Right cardiac atrium (tissue), 5 donors: Measurements from ENCODE around the gene WWOX. TPM values are rescaled to one million over a fixed set of nuclear protein-coding genes. Genes with fewer than 3 reads are reported as not detected.

ENCODE experiments used
- ATAC-seq, 2 donors: fragments of 200-7000 bp; cut with Tn5 transposase; one replicate each; pipeline versions ENCODE4 v1.8.0 to v1.9.1; 2020; ENCODE audit warnings: moderate library complexity in 2 of 2, mild to moderate bottlenecking in 1 of 2
- DNase-seq, 3 donors: peaks; one replicate each; pipeline ENCODE4 v3.0.0-alpha.2; 2020
- H3K27ac ChIP-seq: one replicate; pipeline ENCODE4 v1.5.1; 2013; ENCODE audit warnings: mild to moderate bottlenecking, low read length, control low read depth, moderate library complexity
- H3K27me3 ChIP-seq: one replicate; pipeline ENCODE4 v1.6.1; 2013; ENCODE audit not compliant: control insufficient read depth, insufficient read depth
- H3K4me1 ChIP-seq: one replicate; pipeline ENCODE4 v1.6.1; 2013; ENCODE audit warnings: low read length; ENCODE audit not compliant: control insufficient read depth, insufficient read depth
- H3K4me3 ChIP-seq: one replicate; pipeline ENCODE4 v1.5.1; 2013; ENCODE audit warnings: low read length, control low read depth
- H3K9me3 ChIP-seq: one replicate; pipeline ENCODE4 v1.6.1; 2013; ENCODE audit warnings: low read length; ENCODE audit not compliant: control insufficient read depth
- WGBS: extraction: QIAGEN DNeasy Blood & Tissue Kit; methylation state at CpG from one replicate; pipeline ENCODE4 v1.1.7; 2013; 5-methylcytosine and 5-hydroxymethylcytosine counted together
- intact Hi-C, 4 donors: fragments of 100-400 bp; cut with DNase I; formaldehyde crosslinking; loops; one replicate each; pipeline versions ENCODE4 v1.11.0 to v1.14.0; 2022 to 2023
- polyA plus RNA-seq: library from polyadenylated mRNA; stranded (reverse); fragments of 200-250 nt; gene quantifications from one replicate; pipeline ENCODE4 v1.2.3, GENCODE V29; 2013
- total RNA-seq, 4 donors: library from RNA; stranded (reverse); fragmentation: NEBNext Ultra II Directional; extraction: Animal tissue kit (Norgen Biotek cat#: 25700); gene quantifications; one replicate each; pipeline ENCODE4 v1.2.1, GENCODE V29; 2021
- donor health status: healthy with polysubstance abuse.
- donor health status: DM: no; HTN: yes; CAD: no.
- donor health status: DM: no; HTN: no; CAD: no.
- donor health status: DM: no; HTN: yes; CAD: no; lungs with severe emphysema.
- donor health status: DM: yes; HTN: yes; CAD: no.

Gene WWOX
- total and polyA plus RNA-seq, 5 donors: 6.0 to 14.9 (median 13.1) TPM

GRCh38 chr16:78228704-78229103, 129.2 kb downstream of the WWOX start:
- H3K4me1 ChIP-seq: no peaks in the 10 kb centered on the region
- intact Hi-C loops: no loop called here

DNA sequence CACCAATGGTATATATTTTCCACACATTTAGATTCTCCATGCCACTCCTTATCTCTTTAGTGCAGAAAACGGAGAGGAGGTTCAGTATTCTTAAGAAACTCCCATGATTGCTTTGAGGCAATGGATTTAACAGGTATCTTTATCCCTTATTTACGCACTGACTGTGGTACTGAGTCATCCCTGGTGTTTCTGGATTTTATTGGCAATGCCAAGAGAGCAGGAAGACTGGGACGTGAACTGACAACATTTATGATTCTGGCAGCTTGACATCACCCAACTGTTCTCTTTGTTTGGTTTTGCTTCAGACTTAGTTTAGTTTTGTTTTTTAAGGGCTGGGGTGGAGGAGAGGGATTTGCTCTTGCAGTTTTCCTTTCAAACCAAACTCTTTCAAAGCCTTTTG, 131.4 kb downstream of the WWOX start:
- H3K27me3 ChIP-seq: no peaks in the 10 kb centered on the region
- DNase-seq: no peak
- no peak overlapping the region for H3K27ac ChIP-seq
- no peaks in the 10 kb centered on the region for H3K9me3 ChIP-seq
- no peak overlapping the region for H3K4me3 ChIP-seq
- 58% methylated on average over 3 of the region's 3 CpGs for WGBS
- no peak for ATAC-seq
- H3K4me1 ChIP-seq: no peaks in the 10 kb centered on the region
- intact Hi-C loops: loop anchor here in 2 of 4 donors (10.0 kb wide), 1 partner anchor 106 kb away; no protein-coding TSS in a partner anchor

More at GRCh38 chr16:78228704-78229103, 129.2 kb downstream of the WWOX start:
- no peaks in the 10 kb centered on the region for H3K9me3 ChIP-seq
- WGBS: 78% methylated on average over 4 of the region's 4 CpGs
- ATAC-seq (no peak), DNase-seq (no peak)
- H3K27ac ChIP-seq: no peak overlapping the region
- no peaks in the 10 kb centered on the region for H3K27me3 ChIP-seq
- H3K4me3 ChIP-seq: no peak overlapping the region

DNA sequence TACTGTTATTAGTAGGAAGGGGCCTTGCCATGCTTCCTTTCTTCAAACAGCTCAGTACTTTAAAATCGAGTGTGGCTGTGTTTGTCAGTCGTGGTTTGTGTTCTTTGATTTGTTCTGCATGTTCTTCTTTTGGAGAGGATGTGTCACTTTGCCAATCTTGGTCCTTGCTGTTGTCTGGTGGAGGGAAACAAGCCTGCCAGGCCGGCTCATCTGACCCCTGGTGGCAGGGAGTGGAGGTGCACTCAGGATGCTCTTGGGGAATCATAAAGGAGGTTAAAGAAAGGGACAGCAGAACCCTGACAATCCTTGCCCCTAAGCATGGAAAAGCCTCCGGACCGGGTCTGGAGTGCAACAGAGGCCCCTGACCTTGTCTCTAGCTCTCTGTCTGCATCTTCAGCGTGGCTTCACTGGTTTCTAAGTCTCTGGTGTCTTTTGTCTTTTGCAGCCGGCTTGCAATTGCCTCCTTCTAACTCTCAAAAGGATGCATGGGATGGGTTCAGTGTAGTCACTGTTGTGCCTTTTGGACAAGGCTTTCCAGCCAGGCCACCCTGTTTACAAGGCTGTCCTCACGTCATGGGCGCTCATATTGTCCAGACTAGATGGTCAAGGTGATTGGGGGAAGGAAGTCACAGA, 135.8 kb downstream of the WWOX start:
- intact Hi-C loops: loop anchor here (5.0 to 10.0 kb wide), 3 partner anchors 108 to 113 kb away; no protein-coding TSS in a partner anchor
- 50% methylated on average over 9 of the region's 9 CpGs for WGBS

GRCh38 chr16:78235876-78236275, 136.4 kb downstream of the WWOX start:
- no peak overlapping the region for H3K27ac ChIP-seq
- H3K4me3 ChIP-seq: no peak overlapping the region
- peaks cover 2% of the 10 kb centered on the region for H3K4me1 ChIP-seq
- WGBS: 85% methylated on average over 4 of the region's 4 CpGs
- H3K9me3 ChIP-seq: no peaks in the 10 kb centered on the region
- no peak for ATAC-seq
- no peaks in the 10 kb centered on the region for H3K27me3 ChIP-seq
- DNase-seq: no peak
- intact Hi-C loops: loop anchor here (5.0 to 10.0 kb wide), 3 partner anchors 109 to 114 kb away; no protein-coding TSS in a partner anchor

More for the DNA sequence above, 135.8 kb downstream of the WWOX start:
- H3K27ac ChIP-seq: no peak overlapping the region
- ATAC-seq: peak; percentile 75 to 80
- peaks cover 2% of the 10 kb centered on the region for H3K4me1 ChIP-seq
- DNase-seq: peak; percentile 51 to 84 (median 79)
- H3K27me3 ChIP-seq: no peaks in the 10 kb centered on the region
- H3K4me3 ChIP-seq: no peak overlapping the region
- H3K9me3 ChIP-seq: no peaks in the 10 kb centered on the region

DNA sequence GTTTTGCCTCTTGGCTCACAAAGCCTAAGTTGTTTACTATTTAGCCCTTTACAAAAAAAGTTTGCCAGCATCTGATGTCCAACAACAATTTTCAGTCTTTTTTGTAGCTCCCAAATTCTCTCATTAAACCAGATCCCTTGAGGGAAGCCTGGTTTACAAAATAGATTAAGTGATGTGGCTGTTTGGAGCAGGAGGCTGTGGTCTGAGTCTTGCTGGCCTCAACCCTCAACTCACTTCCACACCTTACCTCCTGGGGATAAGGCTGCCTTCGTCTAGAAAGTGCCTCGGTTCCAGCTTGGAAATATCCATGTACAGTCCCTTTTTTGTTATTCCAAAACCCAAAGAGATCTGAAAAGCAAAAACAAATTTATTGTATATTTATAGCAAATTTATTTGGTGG, 138.4 kb downstream of the WWOX start:
- Histone ChIP-seq H3K4me3 (no peak overlapping the region), H3K9me3 (no peaks in the 10 kb centered on the region), H3K27ac (no peak overlapping the region), H3K27me3 (no peaks in the 10 kb centered on the region), H3K4me1 (peaks cover 2% of the 10 kb centered on the region)
- DNase-seq (no peak), ATAC-seq (no peak)
- 48% methylated on average over 2 of the region's 2 CpGs for WGBS
- intact Hi-C loops: loop anchor here (5.0 to 10.0 kb wide), 3 partner anchors 111 to 116 kb away; no protein-coding TSS in a partner anchor

GRCh38 chr16:78240459-78241222, 141.2 kb downstream of the WWOX start:
- ATAC-seq: no peak
- Histone ChIP-seq H3K27me3 (no peaks in the 10 kb centered on the region), H3K4me3 (no peak overlapping the region), H3K27ac (no peak overlapping the region), H3K4me1 (peaks cover 2% of the 10 kb centered on the region), H3K9me3 (no peaks in the 10 kb centered on the region)
- 94% methylated on average over 13 of the region's 13 CpGs for WGBS
- no peak for DNase-seq
- intact Hi-C loops: loop anchor here in 1 of 4 donors (10.0 kb wide), 1 partner anchor 194 kb away; no protein-coding TSS in a partner anchor

DNA sequence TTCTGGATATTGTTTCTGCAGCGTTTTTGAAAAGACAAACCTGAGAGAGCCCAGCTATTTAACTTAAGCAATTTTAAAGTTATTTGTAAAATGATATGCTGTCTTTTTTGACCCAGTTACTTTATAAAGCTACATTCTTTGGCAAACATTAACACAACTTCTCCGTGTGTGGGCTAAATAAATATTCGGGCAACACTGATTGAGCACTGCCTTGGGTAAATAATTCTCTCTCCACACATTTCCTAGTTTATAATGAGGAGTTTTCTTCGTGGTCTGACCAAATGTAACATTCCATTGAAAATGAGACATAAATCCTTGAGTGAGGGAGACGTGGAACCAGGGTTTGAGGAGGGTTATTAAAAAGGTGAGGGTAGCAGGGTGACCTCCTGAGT, 142.8 kb downstream of the WWOX start:
- H3K9me3 ChIP-seq: no peaks in the 10 kb centered on the region
- H3K27ac ChIP-seq: no peak overlapping the region
- WGBS: 66% methylated on average over 5 of the region's 5 CpGs
- DNase-seq: no peak
- H3K4me3 ChIP-seq: no peak overlapping the region
- no peaks in the 10 kb centered on the region for H3K27me3 ChIP-seq
- ATAC-seq: no peak
- intact Hi-C loops: loop anchor here in 1 of 4 donors (10.0 kb wide), 1 partner anchor 193 kb away; no protein-coding TSS in a partner anchor
- H3K4me1 ChIP-seq: peaks cover 2% of the 10 kb centered on the region

- no peaks in the 10 kb centered on the region for H3K4me1 ChIP-seq
- no peaks in the 10 kb centered on the region for H3K9me3 ChIP-seq
- 85% methylated on average over 9 of the region's 9 CpGs for WGBS
- ATAC-seq (no peak), DNase-seq (no peak)
- intact Hi-C loops: loop anchor here in 1 of 4 donors (10.0 kb wide), 1 partner anchor 190 kb away; no protein-coding TSS in a partner anchor
- no peaks in the 10 kb centered on the region for H3K27me3 ChIP-seq
- no peak overlapping the region for H3K27ac ChIP-seq
- no peak overlapping the region for H3K4me3 ChIP-seq
Observed at GRCh38 chr16:78244131-78244895, 144.9 kb downstream of the WWOX start.

DNA sequence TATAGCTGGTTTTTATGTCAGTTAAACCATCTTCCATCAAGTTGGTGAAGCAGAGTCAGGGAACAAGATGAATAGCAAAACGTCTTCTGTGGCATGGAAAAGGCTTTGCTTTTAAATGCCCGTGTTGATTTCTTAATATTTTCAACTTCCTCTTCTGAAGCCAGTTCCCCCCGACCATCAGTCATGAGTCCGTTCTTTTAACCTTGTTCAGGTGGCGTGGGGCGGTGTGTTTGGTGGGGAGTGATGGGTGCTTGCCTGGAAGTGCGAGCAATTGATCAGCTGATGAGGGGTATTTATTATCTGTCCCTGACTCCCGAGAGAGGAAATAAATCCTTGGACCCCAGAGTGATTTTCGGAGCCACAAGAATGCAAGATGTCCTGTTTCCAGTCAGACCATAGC, 147.1 kb downstream of the WWOX start:
- no peak overlapping the region for H3K27ac ChIP-seq
- 82% methylated on average over 9 of the region's 9 CpGs for WGBS
- ATAC-seq: no peak
- no peaks in the 10 kb centered on the region for H3K4me1 ChIP-seq
- DNase-seq: no peak
- H3K4me3 ChIP-seq: no peak overlapping the region
- no peaks in the 10 kb centered on the region for H3K9me3 ChIP-seq
- intact Hi-C loops: loop anchor here in 1 of 4 donors (10.0 kb wide), 1 partner anchor 188 kb away; no protein-coding TSS in a partner anchor
- no peaks in the 10 kb centered on the region for H3K27me3 ChIP-seq

- intact Hi-C loops: loop anchor here in 1 of 4 donors (10.0 kb wide), 1 partner anchor 186 kb away; no protein-coding TSS in a partner anchor
- no peak for DNase-seq
- H3K27me3 ChIP-seq: no peaks in the 10 kb centered on the region
- H3K4me1 ChIP-seq: no peaks in the 10 kb centered on the region
- no peak overlapping the region for H3K4me3 ChIP-seq
- H3K9me3 ChIP-seq: no peaks in the 10 kb centered on the region
- H3K27ac ChIP-seq: no peak overlapping the region
- ATAC-seq: peak; percentile 41 to 46
- 63% methylated on average over 13 of the region's 13 CpGs for WGBS
Observed at GRCh38 chr16:78249056-78249455, 149.6 kb downstream of the WWOX start.
